Heart left ventricle (tissue), 16 donors: ENCODE results near the gene MCM7. TPM values are rescaled to one million over a fixed set of nuclear protein-coding genes. Genes with fewer than 3 reads are reported as not detected.

Experiments
- ATAC-seq, 4 donors: fragments of 200-7000 bp; cut with Tn5 transposase; one replicate each; pipeline ENCODE4 v1.9.1; 2020 to 2022; ENCODE audit warnings: moderate library complexity in 4 of 4, mild to moderate bottlenecking in 3 of 4, moderate number of reproducible peaks in 1 of 4
- DNase-seq, 5 donors: peaks; one replicate each; pipeline ENCODE4 v3.0.0-alpha.2; 2020
- H3K27ac ChIP-seq, 12 donors: fragments of 200-600 bp; sonication (generic) in 4 of 12; one replicate each; pipeline versions ENCODE4 v1.5.0 to v1.8.0; 2016 to 2022; ENCODE audit warnings: mild to moderate bottlenecking in 2 of 12
- H3K27me3 ChIP-seq, 9 donors: fragments of 200-600 bp; sonication (generic) in 2 of 9; one replicate each; pipeline versions ENCODE4 v1.5.1 to v1.8.0; 2016 to 2022; ENCODE audit warnings: mild to moderate bottlenecking in 3 of 9
- H3K36me3 ChIP-seq, 9 donors: fragments of 200-600 bp; sonication (generic) in 2 of 9; one replicate each; pipeline versions ENCODE4 v1.5.0 to v1.8.0; 2018 to 2022; ENCODE audit warnings: mild to moderate bottlenecking in 2 of 9
- H3K4me1 ChIP-seq, 12 donors: fragments of 200-600 bp; sonication (generic) in 4 of 12; one replicate each; pipeline versions ENCODE4 v1.5.0 to v1.8.0; 2016 to 2022; ENCODE audit warnings: mild to moderate bottlenecking in 3 of 12
- H3K4me3 ChIP-seq, 12 donors: fragments of 200-600 bp; sonication (generic) in 4 of 12; one replicate each; pipeline versions ENCODE4 v1.5.0 to v1.8.0; 2017 to 2022; ENCODE audit warnings: mild to moderate bottlenecking in 9 of 12, moderate library complexity in 4 of 12
- H3K9me3 ChIP-seq, 12 donors: fragments of 200-600 bp; sonication (generic) in 4 of 12; one replicate each; pipeline versions ENCODE4 v1.5.0 to v1.8.0; 2016 to 2022; ENCODE audit warnings: mild to moderate bottlenecking in 1 of 12
- POLR2A ChIP-seq, 2 donors: fragments of 450-650 bp; IDR thresholded peaks; one replicate each; pipeline ENCODE4 v1.6.1; 2017; ENCODE audit warnings: antibody characterized with exemption in 2 of 2, mild to moderate bottlenecking in 2 of 2, moderate library complexity in 2 of 2
- WGBS, 4 donors: extraction: QIAGEN DNeasy Blood & Tissue Kit in 2 of 4; methylation state at CpG; one replicate each; pipeline versions ENCODE4 v1.1.5 to v1.1.7; 2013 to 2018; 5-methylcytosine and 5-hydroxymethylcytosine counted together
- intact Hi-C, 10 donors: fragments of 100-400 bp; cut with DNase I; formaldehyde crosslinking; loops; one replicate each; pipeline versions ENCODE4 v1.11.1 to v1.14.2; 2022
- polyA plus RNA-seq, 2 donors: library from polyadenylated mRNA; stranded (reverse); fragments of 200-250 nt; gene quantifications; one replicate each; pipeline ENCODE4 v1.2.3, GENCODE V29; 2013
- total RNA-seq, 9 donors: library from RNA; depleted of rRNA in 2 of 9; stranded (reverse); fragments of >200 nt in 2 of 9; fragmentation: NEBNext Ultra II Directional in 3 of 9; extraction: Animal tissue kit (Norgen Biotek cat#: 25700) in 3 of 9; gene quantifications; one replicate each; pipeline versions ENCODE4 v1.1.0 to v1.2.4, GENCODE V29; 2016 to 2023
- TF ChIP-seq, protein P1 (sequence below), 12 donors: fragments of 200-600 bp; sonication (generic) in 4 of 12; IDR thresholded peaks; one replicate each; pipeline versions ENCODE4 v1.5.0 to v1.8.0; 2018 to 2022; ENCODE audit warnings: antibody characterized with exemption in 12 of 12, mild to moderate bottlenecking in 5 of 12
- donor health status: ischemic (EF 13 %, LVEDD 7.1; RV severe dilation, severe dysfunction).
- donor health status: healthy with polysubstance abuse.
- donor health status: DM: no; HTN: yes; CAD: no.
- donor health status: DM: no; HTN: no; CAD: no.
- donor health status: ischemic (EF 25% LVEDD 6.9; RV normal size, moderate dysfunction).
- donor health status: ischemic (EF 25% LVEDD 5.7; RV mildly dilated, moderate dysfunction).
- donor health status: healthy.
- donor health status: DM: yes; HTN: yes; CAD: no.
- donor health status: ischemic (EF 35%, LVEDD 5.7; RV mildly dilated, moderate dysfunction).
- donor health status: nonischemic (EF 11% LVEDD 7.7; RV severe dilation, severe dysfunction).
- donor health status: DM: yes; HTN: yes; CAD: no.
- donor health status: PGD.
- donor health status: ischemic (EF 29% LVEDD 5.4; RV normal size, mild dysfunction).
- donor health status: nonischemic (EF 23%, LVEDD 6.1; RV moderate dilation, normal function).

MCM7 gene
- total and polyA plus RNA-seq, 11 donors, result 12.8 to 34.4 (median 17.2) TPM

DNA sequence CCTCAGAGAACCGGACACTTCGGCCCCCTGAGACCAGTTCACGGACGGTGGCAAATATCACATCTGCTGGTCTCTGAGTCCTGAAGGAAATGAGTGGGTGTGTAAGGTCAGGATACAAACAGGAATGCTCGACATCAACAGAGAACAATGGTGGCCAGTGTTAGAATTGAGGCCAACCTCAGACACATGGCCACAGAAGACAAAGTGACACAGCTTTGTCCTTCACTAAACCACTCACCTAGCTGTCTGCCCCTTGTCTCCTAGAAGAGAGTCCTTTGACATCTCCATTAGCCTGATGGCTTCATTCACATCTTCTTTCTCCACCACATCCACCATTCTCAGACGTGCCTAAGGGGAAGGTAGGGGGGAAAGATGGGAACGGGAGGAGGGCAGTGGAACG, 8.1 kb downstream of the MCM7 start:
- Histone ChIP-seq H3K9me3 (no peaks in the 10 kb centered on the region), H3K36me3 (peaks cover 0 to 81% (median 78%) of the 10 kb centered on the region in 9 donors), H3K4me1 (peaks cover 0 to 27% (median 14%) of the 10 kb centered on the region in 12 donors), H3K27me3 (no peaks in the 10 kb centered on the region), H3K27ac (peak overlapping the region in 2 of 12 donors; percentile 5 to 17), H3K4me3 (no peak overlapping the region)
- TF ChIP-seq POLR2A (IDR thresholded peaks at IDR 0.05), result no peak
- TF ChIP-seq, protein P1, sequence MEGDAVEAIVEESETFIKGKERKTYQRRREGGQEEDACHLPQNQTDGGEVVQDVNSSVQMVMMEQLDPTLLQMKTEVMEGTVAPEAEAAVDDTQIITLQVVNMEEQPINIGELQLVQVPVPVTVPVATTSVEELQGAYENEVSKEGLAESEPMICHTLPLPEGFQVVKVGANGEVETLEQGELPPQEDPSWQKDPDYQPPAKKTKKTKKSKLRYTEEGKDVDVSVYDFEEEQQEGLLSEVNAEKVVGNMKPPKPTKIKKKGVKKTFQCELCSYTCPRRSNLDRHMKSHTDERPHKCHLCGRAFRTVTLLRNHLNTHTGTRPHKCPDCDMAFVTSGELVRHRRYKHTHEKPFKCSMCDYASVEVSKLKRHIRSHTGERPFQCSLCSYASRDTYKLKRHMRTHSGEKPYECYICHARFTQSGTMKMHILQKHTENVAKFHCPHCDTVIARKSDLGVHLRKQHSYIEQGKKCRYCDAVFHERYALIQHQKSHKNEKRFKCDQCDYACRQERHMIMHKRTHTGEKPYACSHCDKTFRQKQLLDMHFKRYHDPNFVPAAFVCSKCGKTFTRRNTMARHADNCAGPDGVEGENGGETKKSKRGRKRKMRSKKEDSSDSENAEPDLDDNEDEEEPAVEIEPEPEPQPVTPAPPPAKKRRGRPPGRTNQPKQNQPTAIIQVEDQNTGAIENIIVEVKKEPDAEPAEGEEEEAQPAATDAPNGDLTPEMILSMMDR (IDR thresholded peaks at IDR 0.05), result no peak
- WGBS, 4 donors, result 39 to 53% (median 45%) methylated on average over 8 of the region's 8 CpGs
- no peak for DNase-seq
- intact Hi-C loops, result loop anchor here in 1 of 10 donors (5.0 kb wide), 1 partner anchor 34 kb away; the partner anchor contains the start of gene MBLAC1
- ATAC-seq, result peak in 1 of 4 donors; percentile 32

DNA sequence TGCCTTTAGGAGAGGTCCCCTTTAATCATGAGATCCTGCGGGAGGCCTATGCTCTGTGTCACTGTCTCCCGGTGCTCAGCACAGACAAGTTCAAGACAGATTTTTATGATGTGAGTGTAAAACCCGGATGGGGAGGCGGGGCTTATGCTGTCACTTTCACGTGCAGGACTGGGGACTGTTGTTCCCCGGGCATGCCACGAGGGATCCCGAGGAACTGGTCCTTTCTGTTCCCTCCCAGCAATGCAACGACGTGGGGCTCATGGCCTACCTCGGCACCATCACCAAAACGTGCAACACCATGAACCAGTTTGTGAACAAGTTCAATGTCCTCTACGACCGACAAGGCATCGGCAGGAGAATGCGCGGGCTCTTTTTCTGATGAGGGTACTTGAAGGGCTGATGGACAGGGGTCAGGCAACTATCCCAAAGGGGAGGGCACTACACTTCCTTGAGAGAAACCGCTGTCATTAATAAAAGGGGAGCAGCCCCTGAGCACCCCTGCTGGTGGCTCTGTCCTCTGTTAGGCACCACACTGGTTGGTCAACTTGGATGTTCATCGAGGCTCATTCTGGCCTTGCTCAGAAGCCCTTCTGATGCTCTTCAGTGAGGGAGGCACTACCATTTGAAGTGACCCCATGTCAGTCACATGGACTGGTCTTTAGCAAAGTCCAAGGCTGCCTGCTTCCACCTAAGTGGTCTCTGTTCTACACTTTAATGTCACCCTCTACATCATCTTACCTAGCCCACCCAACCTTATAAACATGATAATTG, 9.6 kb downstream of the MCM7 start:
- no peak for ATAC-seq
- Histone ChIP-seq H3K9me3 (no peaks in the 10 kb centered on the region), H3K4me3 (no peak overlapping the region), H3K27me3 (no peaks in the 10 kb centered on the region), H3K36me3 (peaks cover 0 to 66% (median 64%) of the 10 kb centered on the region in 9 donors), H3K27ac (no peak overlapping the region), H3K4me1 (peaks cover 0 to 28% (median 16%) of the 10 kb centered on the region in 12 donors)
- no peak for DNase-seq
- TF ChIP-seq, protein P1 (IDR thresholded peaks at IDR 0.05), result no peak
- TF ChIP-seq POLR2A (IDR thresholded peaks at IDR 0.05), result no peak
- WGBS, 4 donors, result 63 to 74% (median 69%) methylated on average over 14 to 19 of the region's 19 CpGs
- intact Hi-C loops, result loop anchor here in 1 of 10 donors (5.0 kb wide), 1 partner anchor 36 kb away; the partner anchor contains the start of gene MBLAC1

DNA sequence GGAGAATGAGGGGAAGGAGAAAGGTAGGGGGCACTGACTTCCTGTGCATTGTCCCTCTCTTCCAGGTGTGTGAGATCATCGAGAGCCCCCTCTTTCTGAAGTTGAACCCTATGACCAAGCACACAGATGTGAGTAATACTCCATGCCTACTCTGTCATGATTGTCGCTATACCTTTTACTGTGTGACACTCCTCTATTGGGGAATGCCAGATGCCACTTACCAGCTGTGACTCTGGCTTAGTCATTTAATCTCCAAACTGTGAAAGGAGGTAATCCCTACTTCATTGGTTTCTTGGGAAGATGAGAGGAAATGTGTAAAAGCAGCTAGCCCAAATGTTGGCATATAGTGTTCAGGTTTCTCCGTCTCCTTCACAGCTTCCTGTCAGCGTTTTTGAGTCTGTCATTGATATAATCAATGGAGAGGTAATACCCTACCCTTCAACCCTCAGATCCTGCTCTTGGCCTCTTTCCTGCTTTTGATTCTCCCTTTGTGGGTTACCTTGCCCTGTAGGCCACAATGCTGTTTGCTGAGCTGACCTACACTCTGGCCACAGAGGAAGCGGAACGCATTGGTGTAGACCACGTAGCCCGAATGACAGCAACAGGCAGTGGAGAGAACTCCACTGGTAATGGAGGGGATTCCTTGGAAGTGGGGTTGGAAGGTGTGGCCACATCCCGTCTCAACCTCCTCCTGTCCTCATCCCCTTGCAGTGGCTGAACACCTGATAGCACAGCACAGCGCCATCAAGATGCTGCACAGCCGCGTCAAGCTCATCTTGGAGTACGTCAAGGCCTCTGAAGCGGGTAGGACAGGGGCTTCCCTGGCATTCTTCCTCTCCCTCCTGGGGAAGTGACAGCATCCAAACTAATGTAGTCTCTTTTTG, 10.4 kb downstream of the MCM7 start:
- 87 to 92% (median 88%) methylated on average over 13 to 14 of the region's 14 CpGs for WGBS, 4 donors
- ATAC-seq (no peak), DNase-seq (no peak)
- intact Hi-C loops, result loop anchor here in 1 of 10 donors (5.0 kb wide), 1 partner anchor 37 kb away; the partner anchor contains the start of gene MBLAC1
- TF ChIP-seq, protein P1 (IDR thresholded peaks at IDR 0.05), result no peak
- no peak for TF ChIP-seq POLR2A (IDR thresholded peaks at IDR 0.05)
- peaks cover 0 to 58% (median 55%) of the 10 kb centered on the region in 9 donors for H3K36me3 ChIP-seq
- no peak overlapping the region for H3K27ac ChIP-seq
- peaks cover 0 to 28% (median 16%) of the 10 kb centered on the region in 12 donors for H3K4me1 ChIP-seq
- H3K4me3 ChIP-seq, result no peak overlapping the region
- no peaks in the 10 kb centered on the region for H3K27me3 ChIP-seq
- no peaks in the 10 kb centered on the region for H3K9me3 ChIP-seq
